Sigmoid colon (tissue), 3 donors: ENCODE results near the gene FAM135A.

ENCODE experiments used
- POLR2A ChIP-seq, 2 donors: fragments of 450-650 bp; IDR thresholded peaks; one replicate each; pipeline ENCODE4 v1.6.1; 2016; ENCODE audit warnings: antibody characterized with exemption in 2 of 2, mild to moderate bottlenecking in 2 of 2, moderate library complexity in 2 of 2
- TF ChIP-seq, protein P1 (sequence below), 4 experiments: fragments of 450-650 bp in 3 of 4; fragments of 200-600 bp in 1 of 4; IDR thresholded peaks; one replicate each; pipeline ENCODE4 v1.5.1; 2016 to 2019; ENCODE audit warnings: antibody characterized with exemption in 4 of 4, mild to moderate bottlenecking in 3 of 4, moderate library complexity in 2 of 4

DNA sequence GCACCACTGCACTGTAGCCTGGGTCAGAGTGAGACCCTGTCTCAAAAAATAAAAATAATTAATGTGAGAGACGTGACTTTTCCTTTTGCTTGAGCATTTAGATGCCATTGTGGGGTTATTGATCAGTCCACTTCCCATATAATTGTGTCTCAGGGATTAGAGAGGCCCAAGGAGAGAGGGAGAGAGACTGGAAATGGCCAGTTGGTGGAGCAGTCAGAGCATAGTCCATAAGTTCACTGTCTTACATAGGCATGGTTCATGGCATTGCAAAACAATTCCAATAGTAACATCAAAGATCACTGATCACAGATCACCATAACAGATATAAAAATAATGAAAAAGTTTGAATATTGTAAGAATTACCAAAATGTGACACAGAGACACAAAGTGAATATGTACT, 138.3 kb downstream of the FAM135A start:
- TF ChIP-seq, protein P1, sequence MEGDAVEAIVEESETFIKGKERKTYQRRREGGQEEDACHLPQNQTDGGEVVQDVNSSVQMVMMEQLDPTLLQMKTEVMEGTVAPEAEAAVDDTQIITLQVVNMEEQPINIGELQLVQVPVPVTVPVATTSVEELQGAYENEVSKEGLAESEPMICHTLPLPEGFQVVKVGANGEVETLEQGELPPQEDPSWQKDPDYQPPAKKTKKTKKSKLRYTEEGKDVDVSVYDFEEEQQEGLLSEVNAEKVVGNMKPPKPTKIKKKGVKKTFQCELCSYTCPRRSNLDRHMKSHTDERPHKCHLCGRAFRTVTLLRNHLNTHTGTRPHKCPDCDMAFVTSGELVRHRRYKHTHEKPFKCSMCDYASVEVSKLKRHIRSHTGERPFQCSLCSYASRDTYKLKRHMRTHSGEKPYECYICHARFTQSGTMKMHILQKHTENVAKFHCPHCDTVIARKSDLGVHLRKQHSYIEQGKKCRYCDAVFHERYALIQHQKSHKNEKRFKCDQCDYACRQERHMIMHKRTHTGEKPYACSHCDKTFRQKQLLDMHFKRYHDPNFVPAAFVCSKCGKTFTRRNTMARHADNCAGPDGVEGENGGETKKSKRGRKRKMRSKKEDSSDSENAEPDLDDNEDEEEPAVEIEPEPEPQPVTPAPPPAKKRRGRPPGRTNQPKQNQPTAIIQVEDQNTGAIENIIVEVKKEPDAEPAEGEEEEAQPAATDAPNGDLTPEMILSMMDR (IDR thresholded peaks at IDR 0.05), result no peak
- TF ChIP-seq POLR2A (IDR thresholded peaks at IDR 0.05), result no peak
